ENCODE data around the gene ANGPTL2. TPM values are rescaled to one million over a fixed set of nuclear protein-coding genes. Genes with fewer than 3 reads are reported as not detected.

ANGPTL2 gene
- total RNA-seq, 1 donor from 2014 or later, result 4.9 TPM

- TF ChIP-seq CTCF (IDR thresholded peaks at IDR 0.05; ENCODE audit: insufficient read depth, low read length, poor library complexity, severe bottlenecking), result no peak
- Histone ChIP-seq H3K36me3 (ENCODE audit: control insufficient read depth, insufficient read depth, low read length) (no peaks in the 10 kb centered on the region), H3K27me3 (ENCODE audit: control insufficient read depth, insufficient read depth, low read length) (no peaks in the 10 kb centered on the region), H3K4me3 (ENCODE audit: low read depth, low read length) (no peak overlapping the region)
- no peak for DNase-seq (ENCODE audit: low read depth)
These were observed 42.8 kb downstream of the ANGPTL2 start for GRCh38 chr9:127079446-127080140.

- H3K4me3 ChIP-seq (ENCODE audit: low read depth, low read length), result no peak overlapping the region
- no peaks in the 10 kb centered on the region for H3K36me3 ChIP-seq (ENCODE audit: control insufficient read depth, insufficient read depth, low read length)
- H3K27me3 ChIP-seq (ENCODE audit: control insufficient read depth, insufficient read depth, low read length), result no peaks in the 10 kb centered on the region
- no peak for TF ChIP-seq CTCF (IDR thresholded peaks at IDR 0.05; ENCODE audit: insufficient read depth, low read length, poor library complexity, severe bottlenecking)
- no peak for DNase-seq (ENCODE audit: low read depth)
These were observed 43.4 kb downstream of the ANGPTL2 start for GRCh38 chr9:127078988-127079387.

GRCh38 chr9:127078336-127078735 lies 44.1 kb downstream of the ANGPTL2 start:
- H3K4me3 ChIP-seq (ENCODE audit: low read depth, low read length), result no peak overlapping the region
- H3K36me3 ChIP-seq (ENCODE audit: control insufficient read depth, insufficient read depth, low read length), result no peaks in the 10 kb centered on the region
- no peak for DNase-seq (ENCODE audit: low read depth)
- no peaks in the 10 kb centered on the region for H3K27me3 ChIP-seq (ENCODE audit: control insufficient read depth, insufficient read depth, low read length)
- TF ChIP-seq CTCF (IDR thresholded peaks at IDR 0.05; ENCODE audit: insufficient read depth, low read length, poor library complexity, severe bottlenecking), result no peak

GRCh38 chr9:127077644-127077946 lies 44.8 kb downstream of the ANGPTL2 start:
- no peak for DNase-seq (ENCODE audit: low read depth)
- H3K27me3 ChIP-seq (ENCODE audit: control insufficient read depth, insufficient read depth, low read length), result no peaks in the 10 kb centered on the region
- no peak overlapping the region for H3K4me3 ChIP-seq (ENCODE audit: low read depth, low read length)
- no peaks in the 10 kb centered on the region for H3K36me3 ChIP-seq (ENCODE audit: control insufficient read depth, insufficient read depth, low read length)
- TF ChIP-seq CTCF (IDR thresholded peaks at IDR 0.05; ENCODE audit: insufficient read depth, low read length, poor library complexity, severe bottlenecking), result no peak

GRCh38 chr9:127076860-127077643 lies 45.4 kb downstream of the ANGPTL2 start:
- no peak for DNase-seq (ENCODE audit: low read depth)
- TF ChIP-seq CTCF (IDR thresholded peaks at IDR 0.05; ENCODE audit: insufficient read depth, low read length, poor library complexity, severe bottlenecking), result no peak
- Histone ChIP-seq H3K27me3 (ENCODE audit: control insufficient read depth, insufficient read depth, low read length) (no peaks in the 10 kb centered on the region), H3K36me3 (ENCODE audit: control insufficient read depth, insufficient read depth, low read length) (no peaks in the 10 kb centered on the region), H3K4me3 (ENCODE audit: low read depth, low read length) (no peak overlapping the region)
